HEK293T (cell line): ENCODE data around the gene TBC1D19.
"Not testable (repeated sequence)": the region's sequence is repeated elsewhere in the genome, so short reads cannot be mapped to it uniquely, and the experiment has no call there.

Experiments used
- CTCF ChIA-PET: fragments of 350-600 bp; formaldehyde crosslinking; extraction: SDS; loops from one replicate; lab custom pipeline; 2021; ENCODE audit warnings: antibody characterized with exemption, inconsistent platforms; lab: Yijun Ruan, JAX
- POLR2A ChIA-PET: fragments of 350-600 bp; formaldehyde crosslinking; extraction: SDS; loops from one replicate; lab custom pipeline; 2020; ENCODE audit warnings: antibody characterized with exemption, inconsistent platforms; lab: Yijun Ruan, JAX
- DNase-seq: peaks from one replicate; pipeline ENCODE4 v3.0.0; 2012; ENCODE audit warnings: mixed read lengths; ENCODE audit errors: extremely low spot score
- ARNT ChIP-seq: fragments of 450-650 bp; IDR thresholded peaks from 2 replicates; pipeline ENCODE4 v1.6.1; 2017; ENCODE audit warnings: mild to moderate bottlenecking
- BHLHE40 ChIP-seq: fragments of 450-650 bp; IDR thresholded peaks from 2 replicates; pipeline ENCODE4 v1.6.1; 2016; ENCODE audit warnings: mild to moderate bottlenecking, moderate library complexity, borderline replicate concordance
- CTBP1 ChIP-seq: fragments of 450-650 bp; IDR thresholded peaks from 2 replicates; pipeline ENCODE4 v1.6.1; 2016; ENCODE audit warnings: borderline replicate concordance
- ELF4 ChIP-seq: fragments of 450-650 bp; IDR thresholded peaks from 2 replicates; pipeline ENCODE4 v1.6.1; 2017; ENCODE audit warnings: antibody characterized with exemption
- FOXA1 ChIP-seq: fragments of 450-650 bp; IDR thresholded peaks from 2 replicates; pipeline ENCODE4 v1.6.1; 2016; ENCODE audit warnings: mild to moderate bottlenecking
- FOXK2 ChIP-seq: fragments of 450-650 bp; IDR thresholded peaks from 2 replicates; pipeline ENCODE4 v1.6.1; 2016; ENCODE audit warnings: mild to moderate bottlenecking
- FOXM1 ChIP-seq: fragments of 450-650 bp; IDR thresholded peaks from 2 replicates; pipeline ENCODE4 v1.6.1; 2017; ENCODE audit warnings: mild to moderate bottlenecking, borderline replicate concordance
- HDGF ChIP-seq: fragments of 450-650 bp; IDR thresholded peaks from 2 replicates; pipeline ENCODE4 v1.6.1; 2017; ENCODE audit warnings: antibody characterized with exemption, borderline replicate concordance
- L3MBTL2 ChIP-seq: fragments of 450-650 bp; conservative IDR thresholded peaks from 2 replicates; pipeline ENCODE4 v1.6.1; 2016; ENCODE audit warnings: mild to moderate bottlenecking
- LEF1 ChIP-seq: fragments of 450-650 bp; IDR thresholded peaks from 2 replicates; pipeline ENCODE4 v1.6.1; 2017; ENCODE audit warnings: mild to moderate bottlenecking, borderline replicate concordance
- NFRKB ChIP-seq: fragments of 450-650 bp; IDR thresholded peaks from 2 replicates; pipeline ENCODE4 v1.6.1; 2016; ENCODE audit warnings: mild to moderate bottlenecking, moderate library complexity
- SP1 ChIP-seq: fragments of 450-650 bp; IDR thresholded peaks from 2 replicates; pipeline ENCODE4 v1.6.1; 2017
- SUZ12 ChIP-seq: fragments of 450-650 bp; IDR thresholded peaks from 2 replicates; pipeline ENCODE4 v1.6.1; 2016; ENCODE audit warnings: mild to moderate bottlenecking
- TARDBP ChIP-seq: fragments of 450-650 bp; IDR thresholded peaks from 2 replicates; pipeline ENCODE4 v1.6.1; 2016
- ZNF384 ChIP-seq: fragments of 450-650 bp; IDR thresholded peaks from 2 replicates; pipeline ENCODE4 v1.6.1; 2016
- TF ChIP-seq, protein P1 (sequence below): fragments of 450-650 bp; IDR thresholded peaks from 2 replicates; pipeline ENCODE4 v1.6.1; 2016

Gene TBC1D19

GRCh38 chr4:26690506-26690905 lies 106.6 kb downstream of the TBC1D19 start:
- TF ChIP-seq CTBP1 (no peak), SP1 (no peak), SUZ12 (no peak), FOXA1 (no peak), FOXK2 (no peak), ELF4 (no peak), NFRKB (no peak), TARDBP (no peak), L3MBTL2 (no peak), ARNT (no peak), FOXM1 (no peak), HDGF (no peak)
- TF ChIP-seq, protein P1, sequence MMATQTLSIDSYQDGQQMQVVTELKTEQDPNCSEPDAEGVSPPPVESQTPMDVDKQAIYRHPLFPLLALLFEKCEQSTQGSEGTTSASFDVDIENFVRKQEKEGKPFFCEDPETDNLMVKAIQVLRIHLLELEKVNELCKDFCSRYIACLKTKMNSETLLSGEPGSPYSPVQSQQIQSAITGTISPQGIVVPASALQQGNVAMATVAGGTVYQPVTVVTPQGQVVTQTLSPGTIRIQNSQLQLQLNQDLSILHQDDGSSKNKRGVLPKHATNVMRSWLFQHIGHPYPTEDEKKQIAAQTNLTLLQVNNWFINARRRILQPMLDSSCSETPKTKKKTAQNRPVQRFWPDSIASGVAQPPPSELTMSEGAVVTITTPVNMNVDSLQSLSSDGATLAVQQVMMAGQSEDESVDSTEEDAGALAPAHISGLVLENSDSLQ, result no peak
- ChIA-PET CTCF (interaction anchor here (0.8 kb wide), 1 partner anchor 35 kb away, joined by 3 read pairs; no protein-coding TSS in a partner anchor), POLR2A (no interaction called here)
- no peak for DNase-seq

GRCh38 chr4:26692014-26692726 lies 108.3 kb downstream of the TBC1D19 start:
- DNase-seq, result no peak
- TF ChIP-seq, protein P1, result no peak
- TF ChIP-seq LEF1, result no peak
- no peak for TF ChIP-seq FOXK2
- no peak for TF ChIP-seq FOXM1
- TF ChIP-seq BHLHE40, result no peak
- no peak for TF ChIP-seq SP1
- TF ChIP-seq NFRKB, result no peak
- no peak for TF ChIP-seq TARDBP
- no peak for TF ChIP-seq CTBP1
- no peak for TF ChIP-seq ZNF384
- POLR2A ChIA-PET, result no interaction called here
- CTCF ChIA-PET, result interaction anchor here (0.7 kb wide), 1 partner anchor 582 kb away, joined by 3 read pairs; no protein-coding TSS in a partner anchor

- DNase-seq, POLR2A ChIA-PET, CTCF ChIA-PET: not testable (repeated sequence)
These were observed 110.2 kb downstream of the TBC1D19 start for GRCh38 chr4:26694131-26694530.

- no peak for TF ChIP-seq ELF4
- TF ChIP-seq CTBP1, result no peak
- TF ChIP-seq SUZ12, result no peak
- TF ChIP-seq LEF1, result no peak
- no peak for TF ChIP-seq ZNF384
- no peak for TF ChIP-seq SP1
- TF ChIP-seq HDGF, result no peak
- TF ChIP-seq FOXA1, result no peak
- TF ChIP-seq NFRKB, result no peak
- no peak for TF ChIP-seq TARDBP
- TF ChIP-seq ARNT, result no peak
- TF ChIP-seq FOXK2, result no peak
- no peak for TF ChIP-seq FOXM1
- no peak for TF ChIP-seq L3MBTL2
- TF ChIP-seq BHLHE40, result no peak
- TF ChIP-seq, protein P1, result no peak
- no peak for DNase-seq
- POLR2A ChIA-PET, result no interaction called here
- CTCF ChIA-PET, result no interaction called here
These were observed 116.2 kb downstream of the TBC1D19 start for GRCh38 chr4:26700110-26700509.

DNA sequence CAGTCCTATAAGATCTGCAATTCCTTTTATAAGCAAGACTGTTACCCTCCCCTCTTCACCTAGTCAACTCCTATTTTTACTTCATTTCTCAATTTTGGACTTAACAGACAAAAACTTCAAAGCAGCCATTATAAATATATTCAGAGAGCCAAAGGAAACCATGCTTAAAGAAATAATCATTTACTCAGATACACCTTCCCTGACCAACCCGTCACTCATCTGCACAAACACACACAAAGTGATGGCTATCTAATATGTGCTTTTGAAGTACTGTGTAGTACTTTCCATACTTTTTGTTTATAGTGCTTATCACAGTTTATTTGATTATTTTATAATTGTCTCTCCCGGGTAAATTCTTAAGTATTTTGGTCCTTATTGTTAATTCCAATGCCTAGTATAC lies 117.2 kb downstream of the TBC1D19 start:
- no peak for DNase-seq
- ChIA-PET POLR2A (no interaction called here), CTCF (no interaction called here)
- TF ChIP-seq SUZ12 (no peak), ARNT (no peak), HDGF (no peak)

DNA sequence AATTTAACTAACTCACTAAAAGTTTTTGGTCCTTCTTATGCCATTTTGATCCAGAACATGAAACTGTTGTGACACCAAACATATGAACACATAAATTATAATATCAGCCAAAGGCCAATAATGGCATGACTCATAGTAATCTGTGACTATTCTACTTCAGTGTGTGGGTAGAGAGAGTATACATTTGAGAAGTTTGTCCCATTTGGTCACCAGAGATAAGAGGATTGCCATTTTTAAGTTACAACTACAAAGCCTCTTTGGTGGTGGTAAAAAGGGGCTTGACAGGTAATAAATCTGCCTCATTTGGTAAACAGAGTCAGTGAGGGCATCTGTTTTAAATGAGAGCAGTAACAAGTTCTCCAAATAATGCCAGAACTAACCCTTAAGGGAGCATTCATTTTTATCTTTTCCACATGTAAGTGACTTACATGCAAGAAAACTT lies 117.9 kb downstream of the TBC1D19 start:
- ChIA-PET POLR2A (no interaction called here), CTCF (no interaction called here)
- DNase-seq, result no peak
- TF ChIP-seq, protein P1, result no peak
- TF ChIP-seq LEF1, result no peak
- no peak for TF ChIP-seq HDGF
- TF ChIP-seq NFRKB, result no peak
- no peak for TF ChIP-seq FOXK2
- no peak for TF ChIP-seq CTBP1
- TF ChIP-seq L3MBTL2, result no peak
- TF ChIP-seq FOXM1, result no peak
